HG02884 (cell line): ENCODE results near the gene NINL.
"Not testable (repeated sequence)": the region's sequence is repeated elsewhere in the genome, so short reads cannot be mapped to it uniquely, and the experiment has no call there.

ENCODE experiments used
- ATAC-seq: cut with Tn5 transposase; IDR thresholded peaks from one replicate; pipeline ENCODE4 v1.9.1; 2021; ENCODE audit warnings: mild to moderate bottlenecking, moderate library complexity; ENCODE audit not compliant: unreplicated experiment

Gene NINL

GRCh38 chr20:25486377-25486776 is 99.0 kb downstream of the NINL start:
- ATAC-seq: no peak

GRCh38 chr20:25485872-25486271 is 99.5 kb downstream of the NINL start:
- ATAC-seq: no peak

DNA sequence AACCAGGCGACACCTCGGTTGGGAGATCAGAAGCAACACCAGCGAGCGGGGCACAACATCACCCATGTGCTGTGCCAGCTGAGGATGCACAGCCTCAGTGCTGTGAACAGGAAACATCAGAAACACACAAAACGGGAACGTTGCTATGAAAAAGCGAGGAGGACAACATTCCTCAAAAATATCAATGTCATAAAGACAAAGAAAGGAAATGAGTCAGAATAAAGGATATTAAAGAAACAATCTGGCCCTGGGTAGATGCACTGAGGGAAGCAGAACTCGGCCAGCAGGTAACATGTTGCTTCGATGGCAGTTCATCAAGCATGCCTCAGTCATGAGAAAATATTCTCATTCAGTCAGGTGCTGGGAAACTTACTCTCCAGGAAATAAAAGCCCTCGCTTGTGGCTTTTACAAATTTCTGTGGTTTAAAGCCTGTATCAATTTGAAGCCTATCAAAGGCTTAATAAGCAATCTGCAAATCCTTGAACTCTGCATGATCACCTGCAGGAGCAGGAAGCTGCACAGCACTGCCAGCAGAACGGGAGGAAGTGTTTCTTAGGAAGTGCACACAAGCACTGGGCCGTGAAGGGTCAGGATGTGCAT is 100.3 kb downstream of the NINL start:
- ATAC-seq: no peak

- ATAC-seq: no peak
Measured at GRCh38 chr20:25484224-25484846, 101.0 kb downstream of the NINL start.

- no peak for ATAC-seq
Measured at GRCh38 chr20:25483431-25484132, 101.7 kb downstream of the NINL start.

GRCh38 chr20:25481918-25482253 is 103.4 kb downstream of the NINL start:
- no peak for ATAC-seq

- ATAC-seq: no peak
Measured at GRCh38 chr20:25481235-25481917, 104.0 kb downstream of the NINL start.

- no peak for ATAC-seq
Measured at GRCh38 chr20:25480797-25481196, 104.5 kb downstream of the NINL start.

DNA sequence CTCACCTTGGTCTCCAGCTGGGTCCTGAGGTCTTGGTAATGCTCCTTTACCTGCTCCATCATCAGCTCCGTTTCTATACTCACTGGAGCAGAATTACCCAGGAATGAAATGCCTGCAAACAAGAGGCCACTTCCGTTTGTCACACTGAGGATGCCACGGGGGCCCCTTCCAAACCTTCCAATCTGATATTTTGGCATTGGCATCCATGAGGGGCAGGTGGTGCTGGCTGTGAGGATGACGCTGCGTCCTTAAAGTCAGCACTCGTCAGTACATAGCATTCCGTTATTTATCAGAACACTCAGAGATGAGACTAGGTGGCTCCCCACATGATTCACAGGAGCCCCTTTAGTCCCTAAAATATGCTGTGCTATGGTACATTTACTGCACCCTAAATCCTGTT is 105.2 kb downstream of the NINL start:
- ATAC-seq: no peak

GRCh38 chr20:25479638-25480037 is 105.7 kb downstream of the NINL start:
- ATAC-seq: no peak

- ATAC-seq: no peak
Measured at GRCh38 chr20:25478889-25479568, 106.3 kb downstream of the NINL start.

DNA sequence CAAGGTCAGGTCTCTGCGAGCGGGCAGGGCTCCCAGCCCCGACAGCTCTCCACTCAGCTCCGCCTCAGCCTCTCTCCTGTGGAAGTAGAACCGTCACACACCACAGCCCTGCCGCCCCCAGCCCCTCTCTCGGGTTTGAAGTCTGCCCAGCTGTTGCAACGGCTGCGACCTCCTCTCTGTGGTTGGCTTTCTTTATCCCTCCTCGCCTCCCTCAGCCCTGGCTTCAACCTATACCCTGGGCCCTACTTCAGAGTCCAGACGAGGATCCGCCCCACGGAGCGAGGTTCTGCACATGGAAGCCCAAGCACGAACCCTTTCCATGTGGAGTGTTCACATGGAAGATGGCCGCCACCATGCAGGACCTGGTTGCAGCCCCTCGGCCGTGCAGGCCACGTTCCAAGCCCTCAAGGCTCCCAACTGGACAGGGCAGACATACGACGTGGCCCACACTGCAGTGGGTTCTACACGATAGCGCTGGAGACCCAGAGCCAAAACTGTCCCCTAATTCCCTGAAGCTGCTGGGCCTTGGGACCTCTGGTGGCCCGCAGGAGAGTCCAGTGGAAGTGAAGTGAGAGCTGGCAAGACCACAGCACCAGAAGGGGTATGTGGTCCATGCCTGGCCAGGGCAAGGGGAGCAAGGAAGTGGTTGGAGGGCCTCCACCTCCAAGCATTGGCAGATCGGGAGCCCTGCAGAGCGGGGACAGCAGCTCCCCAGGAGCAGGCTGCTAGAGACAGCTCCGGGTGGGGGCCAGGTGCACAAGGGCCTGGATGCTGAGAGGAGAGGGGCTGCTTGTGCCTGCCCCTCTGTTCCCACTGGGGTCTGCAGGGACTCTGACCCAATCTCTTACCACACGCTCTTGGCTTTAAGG is 108.1 kb downstream of the NINL start:
- no peak for ATAC-seq

DNA sequence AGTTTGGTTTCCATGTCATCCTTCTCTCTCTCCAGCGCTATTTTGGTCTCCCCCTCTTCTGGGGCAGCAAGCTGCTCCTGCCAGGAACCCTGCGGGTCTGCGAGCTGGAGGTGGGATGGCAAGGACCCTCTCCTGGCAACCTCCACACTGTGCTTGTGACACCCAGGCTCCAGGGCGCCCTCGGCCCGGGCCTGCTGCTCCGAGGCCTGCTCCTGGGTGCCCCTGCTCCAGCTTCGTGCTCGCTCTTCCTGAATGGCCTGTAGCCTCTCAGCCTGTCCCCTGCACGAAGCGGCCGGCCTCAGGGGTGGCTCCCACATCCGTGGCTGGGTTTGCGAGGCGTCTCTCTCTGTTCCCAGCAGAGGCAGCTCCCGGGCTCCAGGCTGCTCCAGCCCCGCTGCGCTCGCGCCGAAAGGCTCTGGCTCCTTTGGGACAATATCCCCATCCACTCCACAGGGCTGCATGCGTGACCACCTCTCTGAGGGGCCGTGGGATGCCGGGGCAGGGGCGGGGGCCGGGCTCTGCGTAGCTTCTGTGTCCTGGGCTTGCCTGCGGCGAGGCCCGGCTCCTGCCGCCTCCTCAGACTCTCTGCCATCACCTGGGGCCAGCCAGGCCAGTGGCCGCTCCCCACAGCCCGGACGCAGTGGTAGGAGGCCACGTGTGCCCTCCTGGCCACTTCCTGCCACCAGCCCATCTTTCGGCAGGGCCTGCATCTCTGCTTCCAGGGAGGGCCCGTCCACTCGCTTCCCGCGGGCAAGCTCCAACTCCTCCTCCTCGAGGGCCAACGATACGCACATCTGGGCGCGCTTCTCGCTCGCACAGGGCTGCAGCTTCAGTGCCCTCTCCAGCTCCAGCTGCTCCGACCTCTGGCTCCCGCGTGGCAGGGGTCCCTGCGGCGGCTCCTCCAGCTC is 109.0 kb downstream of the NINL start:
- no peak for ATAC-seq

- ATAC-seq: not testable (repeated sequence)
Measured at GRCh38 chr20:25473297-25473696, 112.0 kb downstream of the NINL start.

- no peak for ATAC-seq
Measured at GRCh38 chr20:25471020-25471419, 114.3 kb downstream of the NINL start.

DNA sequence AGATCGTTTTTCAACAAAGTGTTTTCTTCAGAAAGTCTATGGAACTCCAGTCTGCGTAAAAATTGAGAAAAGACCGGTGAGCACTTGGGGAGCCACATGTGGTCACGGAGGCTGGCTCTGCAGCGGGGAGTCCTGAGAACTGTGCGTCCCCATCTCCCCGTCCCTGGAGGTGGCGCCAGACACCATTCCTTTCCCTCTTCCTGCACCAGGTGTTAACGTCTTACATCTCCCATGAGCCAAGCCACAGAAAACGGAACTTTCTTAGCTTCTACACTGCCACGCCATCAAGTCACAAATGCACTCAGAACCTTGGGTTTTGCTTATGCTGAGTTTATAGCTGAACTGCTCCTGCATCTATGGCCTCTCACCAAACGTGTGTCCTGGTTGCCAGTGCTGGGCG is 115.3 kb downstream of the NINL start:
- ATAC-seq: no peak

- ATAC-seq: no peak
Measured at GRCh38 chr20:25469558-25469957, 115.8 kb downstream of the NINL start.

DNA sequence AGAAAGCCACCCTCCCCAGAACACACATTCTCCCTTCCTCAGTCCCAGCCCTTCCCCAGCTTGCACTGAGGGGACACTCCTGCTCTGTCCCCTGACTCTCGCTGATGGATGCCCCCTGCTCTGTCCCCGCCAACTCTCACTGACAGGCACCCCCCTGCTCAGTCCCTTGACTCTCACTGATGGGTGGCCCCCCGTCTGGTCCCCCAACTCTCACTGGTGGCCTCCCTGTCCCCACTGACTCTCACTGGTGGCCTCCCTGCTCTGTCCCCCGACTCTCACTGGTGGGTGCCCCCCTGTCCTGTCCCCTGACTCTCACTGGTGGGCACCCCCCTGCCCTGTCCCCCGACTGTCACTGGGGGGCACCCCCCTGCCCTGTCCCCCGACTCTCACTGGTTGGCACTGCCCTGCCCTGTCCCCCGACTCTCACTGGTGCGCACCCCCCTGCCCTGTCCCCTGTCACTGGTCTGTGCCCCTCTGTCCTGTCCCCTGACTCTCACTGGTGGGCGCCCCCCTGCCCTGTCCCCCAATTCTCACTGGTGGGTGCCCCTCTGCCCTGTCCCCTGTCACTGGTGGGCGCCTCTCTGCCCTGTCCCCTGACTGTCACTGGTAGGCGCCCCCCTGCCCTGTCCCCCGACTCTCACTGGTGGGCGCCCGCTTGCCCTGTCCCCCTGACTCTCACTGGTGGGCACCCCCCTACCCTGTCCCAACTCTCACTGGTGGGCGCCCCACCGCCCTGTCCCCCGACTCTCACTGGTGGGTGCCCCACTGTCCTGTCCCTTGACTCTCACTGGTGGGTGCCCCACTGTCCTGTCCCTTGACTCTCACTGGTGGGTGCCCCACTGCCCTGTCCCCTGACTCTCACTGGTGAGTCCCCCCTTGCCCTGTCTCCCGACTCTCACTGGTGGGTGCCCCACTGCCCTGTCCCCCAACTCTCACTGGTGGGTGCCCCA is 116.9 kb downstream of the NINL start:
- no peak for ATAC-seq
